IMR-90 (cell line): ENCODE results near the gene PRAMEF10.
"Not testable (repeated sequence)": the region's sequence is repeated elsewhere in the genome, so short reads cannot be mapped to it uniquely, and the experiment has no call there.

Experiments
- CTCF ChIP-seq: conservative IDR thresholded peaks from 2 replicates; pipeline ENCODE4 v1.5.1; 2012; ENCODE audit warnings: mild to moderate bottlenecking, low read depth, low read length, improper control_type of control experiment
- MAZ ChIP-seq: IDR thresholded peaks from 2 replicates; pipeline ENCODE4 v1.6.1; 2012; ENCODE audit warnings: low read depth, mild to moderate bottlenecking, low read length, improper control_type of control experiment, moderate library complexity, borderline replicate concordance
- POLR2A ChIP-seq: IDR thresholded peaks from 2 replicates; pipeline ENCODE4 v1.6.1; 2012; ENCODE audit warnings: mild to moderate bottlenecking, low read depth, low read length
- RAD21 ChIP-seq: IDR thresholded peaks from 2 replicates; pipeline ENCODE4 v1.6.1; 2012; ENCODE audit warnings: low read length, improper control_type of control experiment
- RCOR1 ChIP-seq: IDR thresholded peaks from 2 replicates; pipeline ENCODE4 v1.6.1; 2012; ENCODE audit warnings: mild to moderate bottlenecking, low read length, improper control_type of control experiment; ENCODE audit not compliant: insufficient replicate concordance
- USF2 ChIP-seq: fragments of 150-350 bp; IDR thresholded peaks from 2 replicates; pipeline ENCODE4 v1.6.1; 2017; ENCODE audit warnings: mild to moderate bottlenecking, antibody characterized with exemption, low read length, low read depth

GRCh38 chr1:12899186-12899585 lies 1.1 kb upstream of the PRAMEF10 start:
- TF ChIP-seq CTCF, POLR2A, RAD21, USF2, RCOR1, MAZ: not testable (repeated sequence)
